HEK293 (cell line): ENCODE measurements around the gene UBAP2.

Experiments used
- CTCF ChIA-PET: fragments of 350-600 bp; formaldehyde crosslinking; extraction: SDS; loops from one replicate; lab custom pipeline; 2021; ENCODE audit warnings: antibody characterized with exemption; lab: Yijun Ruan, JAX
- POLR2A ChIA-PET: fragments of 300-600 bp; formaldehyde crosslinking; extraction: SDS; loops from one replicate; lab custom pipeline; 2020; ENCODE audit warnings: antibody characterized with exemption, inconsistent platforms; lab: Yijun Ruan, JAX
- H3K27ac ChIP-seq: fragments of 200-500 bp; sonication (Bioruptor generic); 2 replicates; pipeline ENCODE4 v1.5.1; 2014; ENCODE audit warnings: low read depth, low read length, control low read depth, inconsistent platforms; ENCODE audit errors: extremely low read depth
- H3K36me3 ChIP-seq, 2 experiments: fragments of 200-500 bp in 1 of 2; sonication (Bioruptor generic) in 1 of 2; 1 replicate in 1 of 2; 2 replicates in 1 of 2; pipeline ENCODE4 v1.5.1; 2014 to 2017; ENCODE audit warnings: inconsistent platforms in 2 of 2, low read length in 2 of 2; ENCODE audit not compliant: control insufficient read depth in 2 of 2, insufficient read depth in 1 of 2
- H3K4me1 ChIP-seq: fragments of 200-500 bp; sonication (Bioruptor generic); 2 replicates; pipeline ENCODE4 v1.5.1; 2014; ENCODE audit warnings: mild to moderate bottlenecking, low read length, inconsistent platforms; ENCODE audit not compliant: control insufficient read depth, insufficient read depth
- H3K4me3 ChIP-seq: 2 replicates; pipeline ENCODE4 v1.5.1; 2011; ENCODE audit warnings: low read depth, mild to moderate bottlenecking, control low read depth, low read length, moderate library complexity
- H3K9me3 ChIP-seq: fragments of 200-500 bp; sonication (Bioruptor generic); 2 replicates; pipeline ENCODE4 v1.5.1; 2014; ENCODE audit warnings: low read depth, low read length, inconsistent platforms; ENCODE audit not compliant: control insufficient read depth, insufficient read depth
- KLF10 ChIP-seq: fragments of 450-650 bp; IDR thresholded peaks from 2 replicates; pipeline ENCODE4 v1.5.1; 2018; ENCODE audit warnings: missing biosample characterization, mild to moderate bottlenecking, missing genetic modification characterization
- KLF7 ChIP-seq: fragments of 450-650 bp; formaldehyde crosslinking; IDR thresholded peaks from 2 replicates; pipeline ENCODE4 v1.5.1; 2016; ENCODE audit warnings: missing biosample characterization, missing genetic modification characterization, borderline replicate concordance
- REPIN1 ChIP-seq: fragments of 450-650 bp; formaldehyde crosslinking; IDR thresholded peaks from 2 replicates; pipeline ENCODE4 v1.5.1; 2017; ENCODE audit warnings: missing biosample characterization, missing genetic modification characterization, low read depth
- SP3 ChIP-seq: fragments of 450-650 bp; formaldehyde crosslinking; IDR thresholded peaks from 2 replicates; pipeline ENCODE4 v1.5.1; 2016; ENCODE audit warnings: missing biosample characterization, missing genetic modification characterization
- SP7 ChIP-seq: fragments of 450-650 bp; formaldehyde crosslinking; IDR thresholded peaks from 2 replicates; pipeline ENCODE4 v1.5.1; 2016; ENCODE audit warnings: missing biosample characterization, missing genetic modification characterization
- ZNF112 ChIP-seq: fragments of 450-650 bp; formaldehyde crosslinking; IDR thresholded peaks from 2 replicates; pipeline ENCODE4 v1.5.0; 2017; ENCODE audit warnings: missing biosample characterization, missing genetic modification characterization
- ZNF2 ChIP-seq: fragments of 450-650 bp; formaldehyde crosslinking; IDR thresholded peaks from 2 replicates; pipeline ENCODE4 v1.5.1; 2016; ENCODE audit warnings: missing biosample characterization, missing genetic modification characterization
- ZNF341 ChIP-seq: fragments of 450-650 bp; formaldehyde crosslinking; IDR thresholded peaks from 2 replicates; pipeline ENCODE4; 2016; ENCODE audit warnings: low read depth, missing biosample characterization, missing genetic modification characterization
- ZNF433 ChIP-seq: fragments of 450-650 bp; formaldehyde crosslinking; IDR thresholded peaks from 2 replicates; pipeline ENCODE4 v1.5.1; 2016; ENCODE audit warnings: missing biosample characterization, missing genetic modification characterization, low read depth
- ZNF514 ChIP-seq: fragments of 450-650 bp; formaldehyde crosslinking; IDR thresholded peaks from 2 replicates; pipeline ENCODE4 v1.5.1; 2016; ENCODE audit warnings: missing biosample characterization, missing genetic modification characterization
- ZNF610 ChIP-seq: fragments of 450-650 bp; formaldehyde crosslinking; IDR thresholded peaks from 2 replicates; pipeline ENCODE4 v1.5.1; 2016; ENCODE audit warnings: missing biosample characterization, missing genetic modification characterization, borderline replicate concordance
- ZNF626 ChIP-seq: fragments of 450-650 bp; sonication (Bioruptor Pico); formaldehyde crosslinking; IDR thresholded peaks from 2 replicates; pipeline ENCODE4 v1.5.1; 2018; ENCODE audit warnings: missing biosample characterization, missing genetic modification characterization, inconsistent platforms
- ZNF670 ChIP-seq: fragments of 450-650 bp; formaldehyde crosslinking; IDR thresholded peaks from 2 replicates; pipeline ENCODE4 v1.5.1; 2016; ENCODE audit warnings: missing biosample characterization, missing genetic modification characterization, low read depth
- ZNF677 ChIP-seq: fragments of 450-650 bp; IDR thresholded peaks from 2 replicates; pipeline ENCODE4 v1.5.0; 2018; ENCODE audit warnings: missing biosample characterization, mild to moderate bottlenecking, missing genetic modification characterization, moderate library complexity
- ZNF777 ChIP-seq: fragments of 450-650 bp; formaldehyde crosslinking; IDR thresholded peaks from 2 replicates; pipeline ENCODE4 v1.5.1; 2017; ENCODE audit warnings: missing biosample characterization, missing genetic modification characterization, borderline replicate concordance
- ZNF791 ChIP-seq: fragments of 450-650 bp; formaldehyde crosslinking; IDR thresholded peaks from 2 replicates; pipeline ENCODE4 v1.5.1; 2016; ENCODE audit warnings: missing biosample characterization, missing genetic modification characterization
- ZNF837 ChIP-seq: fragments of 450-650 bp; formaldehyde crosslinking; IDR thresholded peaks from 2 replicates; pipeline ENCODE4 v1.5.1; 2016; ENCODE audit warnings: missing biosample characterization, missing genetic modification characterization
- ZSCAN30 ChIP-seq: fragments of 450-650 bp; IDR thresholded peaks from 2 replicates; pipeline ENCODE4 v1.5.1; 2018; ENCODE audit warnings: missing biosample characterization, mild to moderate bottlenecking, missing genetic modification characterization, moderate library complexity
- TF ChIP-seq, protein P1 (sequence below): fragments of 450-650 bp; formaldehyde crosslinking; IDR thresholded peaks from 2 replicates; pipeline ENCODE4 v1.5.1; 2016; ENCODE audit warnings: missing biosample characterization, missing genetic modification characterization
- TF ChIP-seq, protein P2 (sequence below): fragments of 450-650 bp; formaldehyde crosslinking; IDR thresholded peaks from 2 replicates; pipeline ENCODE4 v1.5.1; 2016; ENCODE audit warnings: missing biosample characterization, missing genetic modification characterization
- TF ChIP-seq, protein P3 (sequence below): fragments of 450-650 bp; formaldehyde crosslinking; IDR thresholded peaks from 2 replicates; pipeline ENCODE4 v1.5.1; 2016; ENCODE audit warnings: missing biosample characterization, missing genetic modification characterization, borderline replicate concordance
- TF ChIP-seq, protein P4 (sequence below): fragments of 450-650 bp; formaldehyde crosslinking; IDR thresholded peaks from 2 replicates; pipeline ENCODE4 v1.5.1; 2016; ENCODE audit warnings: missing biosample characterization, missing genetic modification characterization, borderline replicate concordance
- TF ChIP-seq, protein P5 (sequence below): fragments of 450-650 bp; formaldehyde crosslinking; IDR thresholded peaks from 2 replicates; pipeline ENCODE4 v1.5.1; 2017; ENCODE audit warnings: missing biosample characterization, missing genetic modification characterization

Gene UBAP2

DNA sequence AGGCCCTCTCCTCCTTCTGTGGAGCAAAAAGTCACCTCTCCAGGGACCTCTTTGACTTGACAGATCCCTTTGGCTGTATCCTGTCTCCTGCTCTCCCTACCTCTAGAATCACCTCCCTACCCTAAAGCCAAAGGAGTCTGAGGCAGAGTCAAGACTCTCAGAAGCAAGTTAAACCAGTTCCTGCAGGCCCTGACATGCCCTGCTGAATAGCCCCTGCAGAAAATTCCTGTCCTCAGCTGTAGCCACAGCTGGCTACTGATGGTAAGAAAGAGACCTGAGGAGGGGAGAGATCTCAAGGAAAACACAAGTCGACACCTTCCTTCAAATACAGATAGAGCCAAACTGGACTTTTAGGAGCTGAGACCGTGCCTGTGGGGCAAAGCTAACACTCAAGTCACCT lies 23.7 kb upstream of the UBAP2 start:
- CTCF ChIA-PET: interaction anchor here (0.6 to 3.0 kb wide), 17 partner anchors 8 to 541 kb away, joined by 3 to 25 read pairs (median 11); partner anchors contain the start of gene UBAP2
- no peaks in the 10 kb centered on the region for H3K36me3 ChIP-seq
- 0 out of 2 replicates have a peak, but pooled peaks cover 2% of the 10 kb centered on the region for H3K4me1 ChIP-seq
- TF ChIP-seq ZSCAN30 (tag by site-specific recombination) (no peak), ZNF341 (tag by site-specific recombination) (no peak), ZNF433 (tag by site-specific recombination) (no peak), ZNF777 (no peak), ZNF837 (tag by site-specific recombination) (no peak), ZNF670 (tag by site-specific recombination) (no peak), SP3 (no peak)
- TF ChIP-seq, protein P1, sequence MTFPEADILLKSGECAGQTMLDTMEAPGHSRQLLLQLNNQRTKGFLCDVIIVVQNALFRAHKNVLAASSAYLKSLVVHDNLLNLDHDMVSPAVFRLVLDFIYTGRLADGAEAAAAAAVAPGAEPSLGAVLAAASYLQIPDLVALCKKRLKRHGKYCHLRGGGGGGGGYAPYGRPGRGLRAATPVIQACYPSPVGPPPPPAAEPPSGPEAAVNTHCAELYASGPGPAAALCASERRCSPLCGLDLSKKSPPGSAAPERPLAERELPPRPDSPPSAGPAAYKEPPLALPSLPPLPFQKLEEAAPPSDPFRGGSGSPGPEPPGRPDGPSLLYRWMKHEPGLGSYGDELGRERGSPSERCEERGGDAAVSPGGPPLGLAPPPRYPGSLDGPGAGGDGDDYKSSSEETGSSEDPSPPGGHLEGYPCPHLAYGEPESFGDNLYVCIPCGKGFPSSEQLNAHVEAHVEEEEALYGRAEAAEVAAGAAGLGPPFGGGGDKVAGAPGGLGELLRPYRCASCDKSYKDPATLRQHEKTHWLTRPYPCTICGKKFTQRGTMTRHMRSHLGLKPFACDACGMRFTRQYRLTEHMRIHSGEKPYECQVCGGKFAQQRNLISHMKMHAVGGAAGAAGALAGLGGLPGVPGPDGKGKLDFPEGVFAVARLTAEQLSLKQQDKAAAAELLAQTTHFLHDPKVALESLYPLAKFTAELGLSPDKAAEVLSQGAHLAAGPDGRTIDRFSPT (tag by site-specific recombination): no peak
- no peaks in the 10 kb centered on the region for H3K9me3 ChIP-seq
- POLR2A ChIA-PET: interaction anchor here (0.9 to 2.9 kb wide), 3 partner anchors 24 to 106 kb away, joined by 3 to 27 read pairs (median 4); partner anchors contain the start of gene UBAP2
- peak overlapping the region; percentile 54 for H3K27ac ChIP-seq
- H3K4me3 ChIP-seq: no peak overlapping the region

DNA sequence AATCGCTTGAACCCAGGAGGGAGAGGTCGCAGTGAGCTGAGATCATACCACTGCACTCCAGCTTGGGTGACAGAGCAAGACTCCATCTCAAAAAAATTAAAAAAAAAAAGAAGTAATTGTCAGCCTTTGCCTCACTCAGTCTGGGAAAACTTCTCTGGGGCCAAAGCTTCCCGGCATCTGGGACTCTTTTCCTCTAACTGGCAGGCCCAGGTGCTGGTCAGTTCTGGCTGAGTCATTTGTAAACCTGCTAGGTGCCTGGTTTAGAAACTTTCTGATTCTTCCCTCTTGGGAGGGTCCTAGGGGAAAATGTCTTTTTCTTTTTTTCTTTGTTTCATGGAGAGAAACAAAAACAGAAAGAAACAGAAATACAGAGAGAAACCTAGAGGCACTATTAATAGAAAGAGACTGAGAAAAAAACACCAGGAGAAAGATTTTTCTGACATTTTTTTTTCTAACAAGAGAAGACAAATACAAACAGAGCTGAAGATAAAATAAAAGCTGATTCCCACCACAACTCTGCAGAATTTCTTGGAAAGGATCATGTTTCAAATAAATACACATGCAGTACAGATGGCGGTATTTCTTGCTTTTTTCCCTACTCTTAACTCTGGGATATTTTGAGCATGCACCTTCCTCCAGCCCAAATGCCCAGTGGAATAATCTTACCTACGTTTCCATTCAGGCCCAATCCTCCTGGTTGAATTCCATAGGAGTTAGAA lies 22.1 kb upstream of the UBAP2 start:
- POLR2A ChIA-PET: interaction anchor here (1.6 kb wide), 1 partner anchor 22 kb away, joined by 4 read pairs; the partner anchor contains the start of gene UBAP2
- TF ChIP-seq ZNF626 (no peak), ZNF514 (no peak), ZNF112 (no peak), KLF7 (tag by site-specific recombination) (no peak), ZNF610 (tag by site-specific recombination) (no peak), ZNF791 (tag by site-specific recombination) (no peak), SP7 (tag by site-specific recombination) (no peak), ZNF2 (tag by site-specific recombination) (no peak), REPIN1 (tag by site-specific recombination) (no peak), ZNF677 (no peak), KLF10 (no peak)
- TF ChIP-seq, protein P2, sequence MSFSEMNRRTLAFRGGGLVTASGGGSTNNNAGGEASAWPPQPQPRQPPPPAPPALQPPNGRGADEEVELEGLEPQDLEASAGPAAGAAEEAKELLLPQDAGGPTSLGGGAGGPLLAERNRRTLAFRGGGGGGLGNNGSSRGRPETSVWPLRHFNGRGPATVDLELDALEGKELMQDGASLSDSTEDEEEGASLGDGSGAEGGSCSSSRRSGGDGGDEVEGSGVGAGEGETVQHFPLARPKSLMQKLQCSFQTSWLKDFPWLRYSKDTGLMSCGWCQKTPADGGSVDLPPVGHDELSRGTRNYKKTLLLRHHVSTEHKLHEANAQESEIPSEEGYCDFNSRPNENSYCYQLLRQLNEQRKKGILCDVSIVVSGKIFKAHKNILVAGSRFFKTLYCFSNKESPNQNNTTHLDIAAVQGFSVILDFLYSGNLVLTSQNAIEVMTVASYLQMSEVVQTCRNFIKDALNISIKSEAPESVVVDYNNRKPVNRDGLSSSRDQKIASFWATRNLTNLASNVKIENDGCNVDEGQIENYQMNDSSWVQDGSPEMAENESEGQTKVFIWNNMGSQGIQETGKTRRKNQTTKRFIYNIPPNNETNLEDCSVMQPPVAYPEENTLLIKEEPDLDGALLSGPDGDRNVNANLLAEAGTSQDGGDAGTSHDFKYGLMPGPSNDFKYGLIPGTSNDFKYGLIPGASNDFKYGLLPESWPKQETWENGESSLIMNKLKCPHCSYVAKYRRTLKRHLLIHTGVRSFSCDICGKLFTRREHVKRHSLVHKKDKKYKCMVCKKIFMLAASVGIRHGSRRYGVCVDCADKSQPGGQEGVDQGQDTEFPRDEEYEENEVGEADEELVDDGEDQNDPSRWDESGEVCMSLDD (tag by site-specific recombination): no peak
- TF ChIP-seq, protein P3, sequence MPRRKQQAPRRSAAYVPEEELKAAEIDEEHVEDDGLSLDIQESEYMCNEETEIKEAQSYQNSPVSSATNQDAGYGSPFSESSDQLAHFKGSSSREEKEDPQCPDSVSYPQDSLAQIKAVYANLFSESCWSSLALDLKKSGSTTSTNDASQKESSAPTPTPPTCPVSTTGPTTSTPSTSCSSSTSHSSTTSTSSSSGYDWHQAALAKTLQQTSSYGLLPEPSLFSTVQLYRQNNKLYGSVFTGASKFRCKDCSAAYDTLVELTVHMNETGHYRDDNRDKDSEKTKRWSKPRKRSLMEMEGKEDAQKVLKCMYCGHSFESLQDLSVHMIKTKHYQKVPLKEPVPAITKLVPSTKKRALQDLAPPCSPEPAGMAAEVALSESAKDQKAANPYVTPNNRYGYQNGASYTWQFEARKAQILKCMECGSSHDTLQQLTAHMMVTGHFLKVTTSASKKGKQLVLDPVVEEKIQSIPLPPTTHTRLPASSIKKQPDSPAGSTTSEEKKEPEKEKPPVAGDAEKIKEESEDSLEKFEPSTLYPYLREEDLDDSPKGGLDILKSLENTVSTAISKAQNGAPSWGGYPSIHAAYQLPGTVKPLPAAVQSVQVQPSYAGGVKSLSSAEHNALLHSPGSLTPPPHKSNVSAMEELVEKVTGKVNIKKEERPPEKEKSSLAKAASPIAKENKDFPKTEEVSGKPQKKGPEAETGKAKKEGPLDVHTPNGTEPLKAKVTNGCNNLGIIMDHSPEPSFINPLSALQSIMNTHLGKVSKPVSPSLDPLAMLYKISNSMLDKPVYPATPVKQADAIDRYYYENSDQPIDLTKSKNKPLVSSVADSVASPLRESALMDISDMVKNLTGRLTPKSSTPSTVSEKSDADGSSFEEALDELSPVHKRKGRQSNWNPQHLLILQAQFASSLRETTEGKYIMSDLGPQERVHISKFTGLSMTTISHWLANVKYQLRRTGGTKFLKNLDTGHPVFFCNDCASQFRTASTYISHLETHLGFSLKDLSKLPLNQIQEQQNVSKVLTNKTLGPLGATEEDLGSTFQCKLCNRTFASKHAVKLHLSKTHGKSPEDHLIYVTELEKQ: no peak
- TF ChIP-seq, protein P4, sequence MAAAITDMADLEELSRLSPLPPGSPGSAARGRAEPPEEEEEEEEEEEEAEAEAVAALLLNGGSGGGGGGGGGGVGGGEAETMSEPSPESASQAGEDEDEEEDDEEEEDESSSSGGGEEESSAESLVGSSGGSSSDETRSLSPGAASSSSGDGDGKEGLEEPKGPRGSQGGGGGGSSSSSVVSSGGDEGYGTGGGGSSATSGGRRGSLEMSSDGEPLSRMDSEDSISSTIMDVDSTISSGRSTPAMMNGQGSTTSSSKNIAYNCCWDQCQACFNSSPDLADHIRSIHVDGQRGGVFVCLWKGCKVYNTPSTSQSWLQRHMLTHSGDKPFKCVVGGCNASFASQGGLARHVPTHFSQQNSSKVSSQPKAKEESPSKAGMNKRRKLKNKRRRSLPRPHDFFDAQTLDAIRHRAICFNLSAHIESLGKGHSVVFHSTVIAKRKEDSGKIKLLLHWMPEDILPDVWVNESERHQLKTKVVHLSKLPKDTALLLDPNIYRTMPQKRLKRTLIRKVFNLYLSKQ (tag by site-specific recombination): no peak
- TF ChIP-seq, protein P5, sequence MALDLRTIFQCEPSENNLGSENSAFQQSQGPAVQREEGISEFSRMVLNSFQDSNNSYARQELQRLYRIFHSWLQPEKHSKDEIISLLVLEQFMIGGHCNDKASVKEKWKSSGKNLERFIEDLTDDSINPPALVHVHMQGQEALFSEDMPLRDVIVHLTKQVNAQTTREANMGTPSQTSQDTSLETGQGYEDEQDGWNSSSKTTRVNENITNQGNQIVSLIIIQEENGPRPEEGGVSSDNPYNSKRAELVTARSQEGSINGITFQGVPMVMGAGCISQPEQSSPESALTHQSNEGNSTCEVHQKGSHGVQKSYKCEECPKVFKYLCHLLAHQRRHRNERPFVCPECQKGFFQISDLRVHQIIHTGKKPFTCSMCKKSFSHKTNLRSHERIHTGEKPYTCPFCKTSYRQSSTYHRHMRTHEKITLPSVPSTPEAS (tag by site-specific recombination): no peak

More for the DNA sequence above, 22.1 kb upstream of the UBAP2 start:
- Histone ChIP-seq H3K9me3 (no peaks in the 10 kb centered on the region), H3K27ac (no peak overlapping the region), H3K4me1 (0 out of 2 replicates have a peak, but pooled peaks cover 2% of the 10 kb centered on the region), H3K4me3 (no peak overlapping the region), H3K36me3 (no peaks in the 10 kb centered on the region)
- CTCF ChIA-PET: interaction anchor here (0.6 to 2.2 kb wide), 4 partner anchors 22 to 182 kb away, joined by 3 to 10 read pairs (median 6); no protein-coding TSS in a partner anchor
